Adipocyte (in vitro differentiated cells): ENCODE data around the gene WSB1.

ENCODE experiments used
- DNase-seq: peaks from one replicate; pipeline ENCODE4 v3.0.0-alpha.2; 2015; ENCODE audit warnings: low read depth
- H3K27me3 ChIP-seq: replicated peaks from 2 replicates; pipeline ENCODE4 v1.7.0; 2013; ENCODE audit warnings: mild to moderate bottlenecking, low read length, moderate library complexity; ENCODE audit not compliant: control insufficient read depth, insufficient read depth
- H3K36me3 ChIP-seq: 2 replicates; pipeline ENCODE4 v1.7.0; 2013; ENCODE audit warnings: low read length, mild to moderate bottlenecking, moderate library complexity; ENCODE audit not compliant: control insufficient read depth, insufficient read depth, severe bottlenecking
- H3K4me1 ChIP-seq: 2 replicates; pipeline ENCODE4 v1.7.0; 2013; ENCODE audit warnings: mild to moderate bottlenecking, low read length, moderate library complexity; ENCODE audit not compliant: control insufficient read depth, insufficient read depth
- H3K4me3 ChIP-seq: 2 replicates; pipeline ENCODE4 v1.7.0; 2013; ENCODE audit warnings: mild to moderate bottlenecking, low read length, moderate library complexity
- H3K9ac ChIP-seq: 2 replicates; pipeline ENCODE4 v1.7.0; 2013; ENCODE audit warnings: mild to moderate bottlenecking, low read length, moderate library complexity
- H3K9me3 ChIP-seq: 2 replicates; pipeline ENCODE4 v1.7.0; 2013; ENCODE audit warnings: mild to moderate bottlenecking, low read length, moderate library complexity; ENCODE audit not compliant: control insufficient read depth

Gene WSB1

GRCh38 chr17:27295945-27296344 is 2.0 kb downstream of the WSB1 start:
- H3K9ac ChIP-seq = peak overlapping the region; percentile 99
- no peaks in the 10 kb centered on the region for H3K27me3 ChIP-seq
- peak; percentile 32 for DNase-seq
- H3K4me1 ChIP-seq = peaks cover 35% of the 10 kb centered on the region
- H3K36me3 ChIP-seq = no peaks in the 10 kb centered on the region
- H3K4me3 ChIP-seq = peak overlapping the region; percentile 99
- no peaks in the 10 kb centered on the region for H3K9me3 ChIP-seq

GRCh38 chr17:27296428-27296979 is 2.6 kb downstream of the WSB1 start:
- H3K4me3 ChIP-seq = peak overlapping the region; percentile 99
- no peaks in the 10 kb centered on the region for H3K36me3 ChIP-seq
- H3K9me3 ChIP-seq = no peaks in the 10 kb centered on the region
- DNase-seq = peak; percentile 87
- H3K27me3 ChIP-seq = no peaks in the 10 kb centered on the region
- H3K9ac ChIP-seq = peak overlapping the region; percentile 99
- H3K4me1 ChIP-seq = peaks cover 35% of the 10 kb centered on the region

- Histone ChIP-seq H3K9me3 (no peaks in the 10 kb centered on the region), H3K36me3 (peaks cover 5% of the 10 kb centered on the region), H3K9ac (no peak overlapping the region), H3K27me3 (no peaks in the 10 kb centered on the region), H3K4me3 (no peak overlapping the region), H3K4me1 (peaks cover 29% of the 10 kb centered on the region)
- DNase-seq = no peak
These were observed 5.6 kb downstream of the WSB1 start for GRCh38 chr17:27299384-27300049.

- Histone ChIP-seq H3K9me3 (no peaks in the 10 kb centered on the region), H3K36me3 (peaks cover 46% of the 10 kb centered on the region), H3K27me3 (no peaks in the 10 kb centered on the region), H3K4me3 (no peak overlapping the region), H3K4me1 (peaks cover 7% of the 10 kb centered on the region), H3K9ac (no peak overlapping the region)
- no peak for DNase-seq
These were observed 9.8 kb downstream of the WSB1 start for GRCh38 chr17:27303734-27304133.

GRCh38 chr17:27306276-27306835 is 12.4 kb downstream of the WSB1 start:
- H3K27me3 ChIP-seq = no peaks in the 10 kb centered on the region
- H3K4me3 ChIP-seq = no peak overlapping the region
- H3K4me1 ChIP-seq = no peaks in the 10 kb centered on the region
- DNase-seq = no peak
- H3K9ac ChIP-seq = no peak overlapping the region
- peaks cover 72% of the 10 kb centered on the region for H3K36me3 ChIP-seq
- H3K9me3 ChIP-seq = no peaks in the 10 kb centered on the region

- Histone ChIP-seq H3K4me1 (peaks cover 9% of the 10 kb centered on the region), H3K36me3 (peaks cover 99% of the 10 kb centered on the region)
These were observed 16.7 kb downstream of the WSB1 start for GRCh38 chr17:27310565-27311110.

GRCh38 chr17:27313301-27313700 is 19.4 kb downstream of the WSB1 start:
- no peak overlapping the region for H3K9ac ChIP-seq
- H3K4me3 ChIP-seq = no peak overlapping the region
- H3K27me3 ChIP-seq = no peaks in the 10 kb centered on the region
- peaks cover 12% of the 10 kb centered on the region for H3K4me1 ChIP-seq
- no peak for DNase-seq
- H3K9me3 ChIP-seq = no peaks in the 10 kb centered on the region
- peaks cover 89% of the 10 kb centered on the region for H3K36me3 ChIP-seq

More at GRCh38 chr17:27310565-27311110, 16.7 kb downstream of the WSB1 start:
- H3K9ac ChIP-seq = no peak overlapping the region
- H3K9me3 ChIP-seq = no peaks in the 10 kb centered on the region
- no peaks in the 10 kb centered on the region for H3K27me3 ChIP-seq
- no peak for DNase-seq
- H3K4me3 ChIP-seq = no peak overlapping the region

- no peaks in the 10 kb centered on the region for H3K9me3 ChIP-seq
- H3K27me3 ChIP-seq = no peaks in the 10 kb centered on the region
- H3K9ac ChIP-seq = no peak overlapping the region
- peak; percentile 83 for DNase-seq
- no peak overlapping the region for H3K4me3 ChIP-seq
- H3K36me3 ChIP-seq = peaks cover 73% of the 10 kb centered on the region
- H3K4me1 ChIP-seq = peaks cover 24% of the 10 kb centered on the region
These were observed 21.4 kb downstream of the WSB1 start for GRCh38 chr17:27315322-27315721.

GRCh38 chr17:27315796-27316465 is 22.0 kb downstream of the WSB1 start:
- peaks cover 24% of the 10 kb centered on the region for H3K4me1 ChIP-seq
- peaks cover 67% of the 10 kb centered on the region for H3K36me3 ChIP-seq
- no peaks in the 10 kb centered on the region for H3K27me3 ChIP-seq
- H3K4me3 ChIP-seq = no peak overlapping the region
- H3K9ac ChIP-seq = no peak overlapping the region
- H3K9me3 ChIP-seq = no peaks in the 10 kb centered on the region
- DNase-seq = no peak

- H3K9me3 ChIP-seq = no peaks in the 10 kb centered on the region
- peaks cover 27% of the 10 kb centered on the region for H3K4me1 ChIP-seq
- H3K9ac ChIP-seq = no peak overlapping the region
- no peaks in the 10 kb centered on the region for H3K27me3 ChIP-seq
- H3K4me3 ChIP-seq = no peak overlapping the region
- peaks cover 44% of the 10 kb centered on the region for H3K36me3 ChIP-seq
- no peak for DNase-seq
These were observed 24.3 kb downstream of the WSB1 start for GRCh38 chr17:27318228-27318627.

- Histone ChIP-seq H3K9me3 (no peaks in the 10 kb centered on the region), H3K27me3 (no peaks in the 10 kb centered on the region), H3K36me3 (peaks cover 40% of the 10 kb centered on the region), H3K4me1 (peaks cover 31% of the 10 kb centered on the region), H3K9ac (no peak overlapping the region), H3K4me3 (no peak overlapping the region)
- DNase-seq = no peak
These were observed 24.7 kb downstream of the WSB1 start for GRCh38 chr17:27318633-27319032.
